H1 (cell line): Measurements from ENCODE around the gene FGF11. TPM values are rescaled to one million over a fixed set of nuclear protein-coding genes. Genes with fewer than 3 reads are reported as not detected.

Source experiments
- EZH2 ChIP-seq: fragments of 200-600 bp; sonication (generic); IDR thresholded peaks from 2 replicates; pipeline ENCODE4 v1.7.1; 2012; ENCODE audit warnings: low read depth, mild to moderate bottlenecking, moderate library complexity, low read length, inconsistent platforms; ENCODE audit not compliant: severe bottlenecking
- JUN ChIP-seq: IDR thresholded peaks from 2 replicates; pipeline ENCODE4 v1.6.1; 2011; ENCODE audit warnings: low read depth, mild to moderate bottlenecking, improper control_type of control experiment, low read length
- RNF2 ChIP-seq: fragments of 200-900, 300-1000 bp; sonication (generic); IDR thresholded peaks from 2 replicates; pipeline ENCODE4 v1.7.1; 2016; ENCODE audit warnings: borderline replicate concordance, low read depth, mild to moderate bottlenecking, antibody characterized with exemption, low read length; ENCODE audit not compliant: poor library complexity, severe bottlenecking; ENCODE audit errors: missing control alignments
- SP1 ChIP-seq: IDR thresholded peaks from 2 replicates; pipeline ENCODE4 v1.6.1; 2011; ENCODE audit warnings: low read depth, low read length
- YY1 ChIP-seq: IDR thresholded peaks from 2 replicates; pipeline ENCODE4 v1.6.1; 2011; ENCODE audit warnings: low read depth, mild to moderate bottlenecking, low read length
- polyA plus RNA-seq, 7 experiments: library from polyadenylated mRNA; depleted of rRNA in 3 of 7; stranded (reverse) in 5 of 7; unstranded in 2 of 7; fragments of >200 nt in 5 of 7; fragments of 200-250 nt in 2 of 7; gene quantifications; 1 replicate in 5 of 7; 2 replicates in 1 of 7; 4 replicates in 1 of 7; pipeline versions ENCODE4 v1.2.1 to v1.2.3, GENCODE V29; 2011 to 2013; ENCODE audit warnings: missing spikeins in 2 of 7, mixed read lengths in 2 of 7
- total RNA-seq: library from RNA; stranded (reverse); fragmentation: NEBNext Ultra II Directional; extraction: Animal tissue kit (Norgen Biotek cat#: 25700); gene quantifications from 2 replicates; pipeline ENCODE4 v1.2.1, GENCODE V29; 2021

FGF11 gene
- total and polyA plus RNA-seq, 2 of the 8 experiments (the other 6 are each of a cell fraction or from before 2014, with no cell fraction given): 11.8 to 26.1 TPM

DNA sequence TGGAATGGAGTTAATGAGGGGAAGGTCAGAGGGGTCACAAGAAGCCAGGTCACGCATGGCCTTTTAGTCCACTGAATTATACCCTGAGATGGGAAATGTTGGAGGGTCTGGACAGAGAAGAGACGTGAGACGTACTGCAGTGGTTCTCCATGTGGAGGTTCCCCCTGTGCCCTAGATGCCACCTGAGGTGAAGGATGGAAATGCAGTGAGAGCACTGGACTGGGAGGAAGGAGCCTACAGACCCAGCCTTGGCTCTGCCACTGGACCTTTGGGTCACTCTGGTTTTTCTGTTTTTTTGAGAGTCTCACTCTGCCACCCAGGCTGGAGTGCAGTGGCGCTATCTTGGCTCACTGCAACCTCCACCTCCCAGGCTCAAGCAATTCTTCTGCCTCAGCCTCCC is 43.2 kb upstream of the FGF11 start (continued):
- TF ChIP-seq JUN (no peak), RNF2 (no peak), EZH2 (no peak), YY1 (no peak), SP1 (no peak)
